NCI-H1436 treated with DMSO at 0.1 percent for 48 hours (cell line): ENCODE results near the gene LATS2.

Experiments used
- DNase-seq: peaks from one replicate; lab custom pipeline; 2025; lab: John Stamatoyannopoulos, UW

Gene LATS2

GRCh38 chr13:21015284-21015683 lies 46.1 kb downstream of the LATS2 start:
- no peak for DNase-seq

- DNase-seq = no peak
Measured at GRCh38 chr13:21014502-21015170, 46.8 kb downstream of the LATS2 start.

GRCh38 chr13:21014139-21014501 lies 47.3 kb downstream of the LATS2 start:
- no peak for DNase-seq

GRCh38 chr13:21013682-21014038 lies 47.7 kb downstream of the LATS2 start:
- no peak for DNase-seq

- no peak for DNase-seq
Measured at GRCh38 chr13:21012841-21013681, 48.3 kb downstream of the LATS2 start.

- no peak for DNase-seq
Measured at GRCh38 chr13:21012211-21012610, 49.2 kb downstream of the LATS2 start.

GRCh38 chr13:21011378-21011777 lies 50.0 kb downstream of the LATS2 start:
- no peak for DNase-seq

- DNase-seq = no peak
Measured at GRCh38 chr13:21010621-21011020, 50.8 kb downstream of the LATS2 start.

GRCh38 chr13:21009036-21009435 lies 52.4 kb downstream of the LATS2 start:
- DNase-seq = no peak

GRCh38 chr13:21008026-21008425 lies 53.4 kb downstream of the LATS2 start:
- no peak for DNase-seq

GRCh38 chr13:21006141-21007005 lies 55.0 kb downstream of the LATS2 start:
- DNase-seq = no peak

GRCh38 chr13:21005193-21005592 lies 56.2 kb downstream of the LATS2 start:
- DNase-seq = no peak

GRCh38 chr13:21001471-21001870 lies 59.9 kb downstream of the LATS2 start:
- no peak for DNase-seq

- no peak for DNase-seq
Measured at GRCh38 chr13:21000647-21001046, 60.7 kb downstream of the LATS2 start.

- no peak for DNase-seq
Measured at GRCh38 chr13:20998649-20999415, 62.6 kb downstream of the LATS2 start.

- DNase-seq = no peak
Measured at GRCh38 chr13:20997301-20998161, 63.9 kb downstream of the LATS2 start.

GRCh38 chr13:20995245-20995838 lies 66.0 kb downstream of the LATS2 start:
- DNase-seq = no peak

GRCh38 chr13:20994441-20994821 lies 67.0 kb downstream of the LATS2 start:
- no peak for DNase-seq

GRCh38 chr13:20993661-20994440 lies 67.5 kb downstream of the LATS2 start:
- DNase-seq = no peak

- no peak for DNase-seq
Measured at GRCh38 chr13:20993211-20993610, 68.2 kb downstream of the LATS2 start.
